SU-DHL-6 (cell line): ENCODE data around the gene LMO7.
"Not testable (repeated sequence)": the region's sequence is repeated elsewhere in the genome, so short reads cannot be mapped to it uniquely, and the experiment has no call there.

Experiments
- EZH2phosphoT487 ChIP-seq: fragments of 200-600 bp; sonication (generic), shearing (Covaris generic); conservative IDR thresholded peaks from 2 replicates; pipeline ENCODE4 v1.6.1; 2018; ENCODE audit warnings: mild to moderate bottlenecking, antibody characterized with exemption, low read length, moderate library complexity, mixed read lengths
- TF ChIP-seq, protein P1 (sequence below): fragments of 200-600 bp; sonication (generic); IDR thresholded peaks from one replicate; pipeline ENCODE4 v1.5.1; 2017; ENCODE audit warnings: antibody characterized with exemption, mild to moderate bottlenecking, low read length, moderate library complexity; ENCODE audit not compliant: insufficient read depth, poor library complexity, severe bottlenecking

DNA sequence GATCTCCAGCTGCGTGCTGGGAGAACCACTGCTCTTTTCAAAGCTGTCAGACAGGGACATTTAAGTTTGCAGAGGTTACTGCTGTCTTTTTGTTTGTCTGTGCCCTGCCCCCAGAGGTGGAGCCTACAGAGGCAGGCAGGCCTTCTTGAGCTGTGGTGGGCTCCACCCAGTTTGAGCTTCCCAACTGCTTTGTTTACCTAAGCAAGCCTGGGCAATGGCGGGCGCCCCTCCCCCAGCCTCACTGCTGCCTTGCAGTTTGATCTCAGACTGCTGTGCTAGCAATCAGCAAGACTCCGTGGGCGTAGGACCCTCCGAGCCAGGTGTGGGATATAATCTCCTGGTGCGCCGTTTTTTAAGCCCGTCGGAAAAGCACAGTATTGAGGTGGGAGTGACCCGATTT is 97.0 kb downstream of the LMO7 start:
- TF ChIP-seq, protein P1, sequence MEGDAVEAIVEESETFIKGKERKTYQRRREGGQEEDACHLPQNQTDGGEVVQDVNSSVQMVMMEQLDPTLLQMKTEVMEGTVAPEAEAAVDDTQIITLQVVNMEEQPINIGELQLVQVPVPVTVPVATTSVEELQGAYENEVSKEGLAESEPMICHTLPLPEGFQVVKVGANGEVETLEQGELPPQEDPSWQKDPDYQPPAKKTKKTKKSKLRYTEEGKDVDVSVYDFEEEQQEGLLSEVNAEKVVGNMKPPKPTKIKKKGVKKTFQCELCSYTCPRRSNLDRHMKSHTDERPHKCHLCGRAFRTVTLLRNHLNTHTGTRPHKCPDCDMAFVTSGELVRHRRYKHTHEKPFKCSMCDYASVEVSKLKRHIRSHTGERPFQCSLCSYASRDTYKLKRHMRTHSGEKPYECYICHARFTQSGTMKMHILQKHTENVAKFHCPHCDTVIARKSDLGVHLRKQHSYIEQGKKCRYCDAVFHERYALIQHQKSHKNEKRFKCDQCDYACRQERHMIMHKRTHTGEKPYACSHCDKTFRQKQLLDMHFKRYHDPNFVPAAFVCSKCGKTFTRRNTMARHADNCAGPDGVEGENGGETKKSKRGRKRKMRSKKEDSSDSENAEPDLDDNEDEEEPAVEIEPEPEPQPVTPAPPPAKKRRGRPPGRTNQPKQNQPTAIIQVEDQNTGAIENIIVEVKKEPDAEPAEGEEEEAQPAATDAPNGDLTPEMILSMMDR = not testable (repeated sequence)
- not testable (repeated sequence) for TF ChIP-seq EZH2phosphoT487
